CD4-positive, alpha-beta memory T cell (primary cell): ENCODE measurements around the gene RTL3. TPM values are rescaled to one million over a fixed set of nuclear protein-coding genes. Genes with fewer than 3 reads are reported as not detected.

Experiments
- CTCF ChIA-PET: fragments of 350-600 bp; sonication (Branson Sonifier 250); formaldehyde crosslinking; loops from one replicate; lab custom pipeline; 2021; ENCODE audit warnings: inconsistent platforms; ENCODE audit not compliant: partially characterized antibody; lab: Charles Lee
- POLR2A ChIA-PET: fragments of 350-600 bp; sonication (Branson Sonifier 250); formaldehyde crosslinking; loops from one replicate; lab custom pipeline; 2021; ENCODE audit not compliant: partially characterized antibody; lab: Charles Lee
- DNase-seq, 5 donors: peaks; one replicate each; pipeline versions ENCODE4 v3.0.0 to v3.0.0-alpha.2; 2020 to 2022; ENCODE audit warnings: mixed read lengths in 1 of 5
- H3K27ac ChIP-seq: one replicate; pipeline ENCODE4 v1.7.0; 2013; ENCODE audit warnings: low read depth, low read length
- H3K27me3 ChIP-seq: 2 replicates; pipeline ENCODE4 v1.7.0; 2013; ENCODE audit warnings: mild to moderate bottlenecking, low read length, moderate library complexity; ENCODE audit not compliant: insufficient read depth
- H3K36me3 ChIP-seq: 2 replicates; pipeline ENCODE4 v1.7.0; 2013; ENCODE audit warnings: mild to moderate bottlenecking, low read length, moderate library complexity; ENCODE audit not compliant: insufficient read depth
- H3K4me1 ChIP-seq: 2 replicates; pipeline ENCODE4 v1.7.0; 2013; ENCODE audit warnings: mild to moderate bottlenecking, low read length, moderate library complexity; ENCODE audit not compliant: insufficient read depth
- H3K4me3 ChIP-seq, 2 donors: one replicate each; pipeline ENCODE4 v1.7.0; 2013; ENCODE audit warnings: low read length in 2 of 2, mild to moderate bottlenecking in 1 of 2
- H3K9me3 ChIP-seq, 2 donors: one replicate each; pipeline ENCODE4 v1.7.0; 2013; ENCODE audit warnings: low read length in 2 of 2, control low read depth in 1 of 2; ENCODE audit not compliant: control insufficient read depth in 1 of 2
- H3K27ac Mint-ChIP-seq, 7 donors: one replicate each; pipeline ENCODE4 v1.8.0; 2020 to 2021; ENCODE audit warnings: mixed read lengths in 7 of 7, mild to moderate bottlenecking in 6 of 7, inconsistent platforms in 3 of 7, moderate library complexity in 3 of 7
- H3K27me3 Mint-ChIP-seq, 2 donors: one replicate each; pipeline ENCODE4 v1.8.0; 2020 to 2021; ENCODE audit warnings: mixed read lengths in 2 of 2
- H3K36me3 Mint-ChIP-seq, 2 donors: one replicate each; pipeline ENCODE4 v1.8.0; 2020 to 2021; ENCODE audit warnings: mixed read lengths in 2 of 2, inconsistent platforms in 1 of 2, mild to moderate bottlenecking in 1 of 2
- H3K4me1 Mint-ChIP-seq, 4 donors: one replicate each; pipeline ENCODE4 v1.8.0; 2020 to 2021; ENCODE audit warnings: mixed read lengths in 4 of 4, mild to moderate bottlenecking in 1 of 4
- H3K4me3 Mint-ChIP-seq, 8 donors: one replicate each; pipeline ENCODE4 v1.8.0; 2020 to 2021; ENCODE audit warnings: mixed read lengths in 8 of 8, mild to moderate bottlenecking in 7 of 8, moderate library complexity in 6 of 8, inconsistent platforms in 3 of 8
- H3K9me3 Mint-ChIP-seq, 8 donors: one replicate each; pipeline ENCODE4 v1.8.0; 2020 to 2021; ENCODE audit warnings: mixed read lengths in 8 of 8, mild to moderate bottlenecking in 5 of 8, inconsistent platforms in 3 of 8, moderate library complexity in 1 of 8
- intact Hi-C: fragments of 100-400 bp; cut with micrococcal nuclease; formaldehyde crosslinking; loops from one replicate; pipeline ENCODE4 v1.15.1; 2023
- polyA plus RNA-seq, 2 donors: library from polyadenylated mRNA; unstranded; fragments of 300-500 nt; fragmentation: Illumina TruSeq; gene quantifications; one replicate each; pipeline ENCODE4 v1.2.3, GENCODE V29; 2021
- total RNA-seq, 2 experiments: library from RNA; stranded (reverse); gene quantifications; one replicate each; pipeline ENCODE4 v1.2.3, GENCODE V29; 2021

Gene RTL3
- total and polyA plus RNA-seq, 4 experiments from 2014 or later: not detected

GRCh38 chrX:78673246-78673645, 14.1 kb upstream of the RTL3 start:
- no peaks in the 10 kb centered on the region for H3K4me1 Mint-ChIP-seq
- no peaks in the 10 kb centered on the region for H3K27me3 Mint-ChIP-seq
- H3K4me1 ChIP-seq: no peaks in the 10 kb centered on the region
- H3K9me3 Mint-ChIP-seq: peaks cover 0 to 2% (median 0%) of the 10 kb centered on the region in 8 donors
- ChIA-PET POLR2A (no interaction called here), CTCF (no interaction called here)
- H3K27ac ChIP-seq: no peak overlapping the region
- H3K9me3 ChIP-seq: no peaks in the 10 kb centered on the region
- H3K27me3 ChIP-seq: no peaks in the 10 kb centered on the region
- H3K36me3 Mint-ChIP-seq: no peaks in the 10 kb centered on the region
- intact Hi-C loops: no loop called here
- H3K36me3 ChIP-seq: no peaks in the 10 kb centered on the region
- no peak overlapping the region for H3K4me3 ChIP-seq
- H3K4me3 Mint-ChIP-seq: no peak overlapping the region
- peak overlapping the region in 1 of 7 donors; percentile 73 for H3K27ac Mint-ChIP-seq
- DNase-seq: no peak

- no peaks in the 10 kb centered on the region for H3K4me1 Mint-ChIP-seq
- H3K27me3 Mint-ChIP-seq: no peaks in the 10 kb centered on the region
- CTCF ChIA-PET: no interaction called here
- intact Hi-C loops: no loop called here
- no peaks in the 10 kb centered on the region for H3K36me3 Mint-ChIP-seq
- Histone ChIP-seq H3K4me3 (no peak overlapping the region), H3K9me3 (no peaks in the 10 kb centered on the region), H3K27me3 (no peaks in the 10 kb centered on the region), H3K4me1 (no peaks in the 10 kb centered on the region), H3K36me3 (no peaks in the 10 kb centered on the region), H3K27ac (no peak overlapping the region)
- no peak overlapping the region for H3K4me3 Mint-ChIP-seq
- no peak overlapping the region for H3K27ac Mint-ChIP-seq
- DNase-seq: no peak
- POLR2A ChIA-PET: no interaction called here
- no peaks in the 10 kb centered on the region for H3K9me3 Mint-ChIP-seq
These were observed 6.2 kb upstream of the RTL3 start for GRCh38 chrX:78665342-78665741.

DNA sequence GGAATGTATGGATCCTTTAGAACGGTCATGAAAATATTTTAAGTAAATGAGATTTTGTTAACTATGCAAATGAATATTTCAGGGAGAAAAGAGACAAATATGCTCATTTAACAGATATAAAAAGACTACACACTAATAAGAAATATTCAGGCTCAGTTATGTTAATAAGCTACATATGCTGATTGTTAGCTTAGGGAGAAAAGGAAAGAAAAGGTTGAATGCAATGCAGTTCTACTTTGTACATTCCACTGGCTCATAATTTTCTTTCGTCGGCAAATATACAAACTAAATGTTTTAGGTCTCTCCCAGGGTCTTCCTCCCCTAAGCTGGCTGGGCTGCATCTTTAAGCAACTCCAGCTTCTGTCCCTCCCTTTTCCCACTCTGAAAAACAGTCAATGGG, 2.7 kb upstream of the RTL3 start:
- Mint-ChIP-seq H3K27ac (peak overlapping the region in 1 of 7 donors; percentile 61), H3K4me1 (peaks cover 2 to 6% (median 4%) of the 10 kb centered on the region in 4 donors), H3K36me3 (no peaks in the 10 kb centered on the region), H3K27me3 (no peaks in the 10 kb centered on the region), H3K4me3 (no peak overlapping the region), H3K9me3 (no peaks in the 10 kb centered on the region)
- Histone ChIP-seq H3K36me3 (no peaks in the 10 kb centered on the region), H3K9me3 (no peaks in the 10 kb centered on the region), H3K27ac (no peak overlapping the region), H3K4me3 (no peak overlapping the region), H3K4me1 (peaks cover 4% of the 10 kb centered on the region), H3K27me3 (no peaks in the 10 kb centered on the region)
- no peak for DNase-seq
- intact Hi-C loops: no loop called here
- ChIA-PET POLR2A (no interaction called here), CTCF (no interaction called here)

GRCh38 chrX:78659955-78660354, 827 bp upstream of the RTL3 start:
- intact Hi-C loops: no loop called here
- Histone ChIP-seq H3K27me3 (no peaks in the 10 kb centered on the region), H3K36me3 (no peaks in the 10 kb centered on the region), H3K4me1 (peaks cover 4% of the 10 kb centered on the region), H3K27ac (no peak overlapping the region), H3K4me3 (no peak overlapping the region), H3K9me3 (no peaks in the 10 kb centered on the region)
- H3K27ac Mint-ChIP-seq: no peak overlapping the region
- H3K9me3 Mint-ChIP-seq: no peaks in the 10 kb centered on the region
- no peaks in the 10 kb centered on the region for H3K27me3 Mint-ChIP-seq
- H3K4me1 Mint-ChIP-seq: peaks cover 2 to 7% (median 5%) of the 10 kb centered on the region in 4 donors
- no peaks in the 10 kb centered on the region for H3K36me3 Mint-ChIP-seq
- no peak overlapping the region for H3K4me3 Mint-ChIP-seq
- no peak for DNase-seq
- ChIA-PET POLR2A (no interaction called here), CTCF (no interaction called here)

DNA sequence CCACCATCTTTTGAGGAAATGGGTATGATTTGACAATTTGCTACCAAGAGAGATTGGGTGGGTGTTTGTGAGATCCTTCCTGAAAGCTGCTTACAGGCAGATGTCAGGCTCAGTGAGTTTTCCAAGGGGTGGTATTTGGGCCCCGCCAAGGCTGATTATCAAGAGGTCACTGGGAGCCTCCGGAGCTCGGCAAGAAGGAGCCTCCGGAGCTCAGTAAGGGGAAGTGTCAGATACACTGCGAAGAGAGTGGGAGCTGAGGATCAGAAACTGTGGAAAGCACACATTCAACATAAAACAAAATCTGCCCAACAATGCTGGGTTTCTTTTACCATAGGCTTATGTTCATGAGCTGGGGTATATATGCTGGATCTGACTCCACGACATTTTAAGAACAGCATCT, 714 bp downstream of the RTL3 start:
- peak overlapping the region in 3 of 8 donors; percentile 15 to 59 (median 52) for H3K4me3 Mint-ChIP-seq
- no peaks in the 10 kb centered on the region for H3K9me3 ChIP-seq
- intact Hi-C loops: no loop called here
- H3K27ac ChIP-seq: no peak overlapping the region
- no peaks in the 10 kb centered on the region for H3K27me3 Mint-ChIP-seq
- no peaks in the 10 kb centered on the region for H3K27me3 ChIP-seq
- H3K4me1 Mint-ChIP-seq: peaks cover 2 to 13% (median 5%) of the 10 kb centered on the region in 4 donors
- CTCF ChIA-PET: no interaction called here
- peaks cover 4% of the 10 kb centered on the region for H3K4me1 ChIP-seq
- no peak overlapping the region for H3K4me3 ChIP-seq
- DNase-seq: no peak
- no peak overlapping the region for H3K27ac Mint-ChIP-seq
- no peaks in the 10 kb centered on the region for H3K36me3 ChIP-seq
- H3K9me3 Mint-ChIP-seq: no peaks in the 10 kb centered on the region
- no peaks in the 10 kb centered on the region for H3K36me3 Mint-ChIP-seq
- POLR2A ChIA-PET: no interaction called here

- Histone ChIP-seq H3K36me3 (no peaks in the 10 kb centered on the region), H3K9me3 (no peaks in the 10 kb centered on the region), H3K27ac (no peak overlapping the region), H3K4me3 (no peak overlapping the region), H3K4me1 (peaks cover 15% of the 10 kb centered on the region), H3K27me3 (no peaks in the 10 kb centered on the region)
- ChIA-PET CTCF (no interaction called here), POLR2A (no interaction called here)
- Mint-ChIP-seq H3K4me3 (no peak overlapping the region), H3K4me1 (peaks cover 8 to 26% (median 13%) of the 10 kb centered on the region in 4 donors), H3K36me3 (no peaks in the 10 kb centered on the region), H3K9me3 (no peaks in the 10 kb centered on the region), H3K27ac (no peak overlapping the region), H3K27me3 (no peaks in the 10 kb centered on the region)
- intact Hi-C loops: no loop called here
- DNase-seq: no peak
These were observed 3.5 kb downstream of the RTL3 start for GRCh38 chrX:78655642-78656041.

DNA sequence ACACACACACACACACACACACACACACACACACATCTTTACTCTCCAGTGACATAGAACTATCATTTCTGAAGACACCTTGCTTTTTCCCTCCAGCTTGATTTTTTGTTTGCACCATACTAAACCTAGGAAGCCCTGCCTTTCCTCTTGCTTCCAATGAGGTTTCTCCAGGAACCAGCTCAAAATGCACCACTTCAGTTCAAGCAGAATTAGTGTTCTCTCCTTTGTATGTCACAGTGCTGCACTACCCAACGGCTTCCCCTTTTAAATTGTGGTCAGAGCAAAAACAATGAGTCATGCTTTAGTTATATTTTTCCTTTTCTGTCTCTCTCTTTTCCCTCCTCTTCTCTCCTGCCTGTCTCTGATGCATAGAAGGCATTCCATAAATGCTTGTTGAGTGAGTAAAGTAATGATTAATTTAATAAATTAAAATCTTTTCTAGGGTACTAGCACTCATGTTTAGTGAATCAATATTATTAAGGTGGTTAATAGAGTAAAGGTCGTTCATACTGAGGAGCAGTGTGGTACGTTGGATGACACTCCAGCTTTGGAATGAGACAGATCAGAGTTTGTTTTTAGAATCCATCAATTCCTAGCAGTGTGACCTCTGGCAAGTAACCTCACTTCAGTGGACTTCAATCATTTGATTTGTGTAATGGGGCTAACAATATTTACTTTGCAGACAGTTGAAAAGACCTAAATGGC, 5.9 kb downstream of the RTL3 start:
- intact Hi-C loops: no loop called here
- no peak overlapping the region for H3K27ac ChIP-seq
- no peak overlapping the region for H3K4me3 ChIP-seq
- POLR2A ChIA-PET: no interaction called here
- no peaks in the 10 kb centered on the region for H3K27me3 ChIP-seq
- H3K4me3 Mint-ChIP-seq: peak overlapping the region in 1 of 8 donors; percentile 35
- H3K4me1 Mint-ChIP-seq: peaks cover 6 to 28% (median 13%) of the 10 kb centered on the region in 4 donors
- CTCF ChIA-PET: no interaction called here
- no peaks in the 10 kb centered on the region for H3K9me3 ChIP-seq
- no peaks in the 10 kb centered on the region for H3K9me3 Mint-ChIP-seq
- no peaks in the 10 kb centered on the region for H3K36me3 Mint-ChIP-seq
- H3K4me1 ChIP-seq: peaks cover 16% of the 10 kb centered on the region
- no peak overlapping the region for H3K27ac Mint-ChIP-seq
- H3K36me3 ChIP-seq: no peaks in the 10 kb centered on the region
- no peaks in the 10 kb centered on the region for H3K27me3 Mint-ChIP-seq
- DNase-seq: no peak
